Ishikawa (cell line): ENCODE results near the gene PHF2.

Experiments
- CEBPB ChIP-seq: IDR thresholded peaks from 2 replicates; pipeline ENCODE4 v1.6.1; 2012
- CREB1 ChIP-seq: IDR thresholded peaks from 2 replicates; pipeline ENCODE4 v1.6.1; 2012; ENCODE audit warnings: low read depth
- FOXM1 ChIP-seq: IDR thresholded peaks from 2 replicates; pipeline ENCODE4 v1.6.1; 2012; ENCODE audit warnings: low read depth, borderline replicate concordance
- NFIC ChIP-seq: IDR thresholded peaks from 2 replicates; pipeline ENCODE4 v1.6.1; 2012
- RAD21 ChIP-seq: IDR thresholded peaks from 2 replicates; pipeline ENCODE4 v1.6.1; 2012; ENCODE audit warnings: low read depth
- TAF1 ChIP-seq: IDR thresholded peaks from 2 replicates; pipeline ENCODE4 v1.6.1; 2012; ENCODE audit warnings: low read depth, mild to moderate bottlenecking
- TEAD4 ChIP-seq: IDR thresholded peaks from 2 replicates; pipeline ENCODE4 v1.6.1; 2012
- YY1 ChIP-seq: IDR thresholded peaks from 2 replicates; pipeline ENCODE4 v1.6.1; 2012; ENCODE audit warnings: low read depth
- ZBTB7A ChIP-seq: IDR thresholded peaks from 2 replicates; pipeline ENCODE4 v1.6.1; 2012; ENCODE audit warnings: low read depth
- TF ChIP-seq, protein P1 (sequence below): IDR thresholded peaks from 2 replicates; pipeline ENCODE4 v1.6.1; 2012; ENCODE audit warnings: low read depth, mild to moderate bottlenecking
- TF ChIP-seq, protein P2 (sequence below): IDR thresholded peaks from 2 replicates; pipeline ENCODE4 v1.6.1; 2012

DNA sequence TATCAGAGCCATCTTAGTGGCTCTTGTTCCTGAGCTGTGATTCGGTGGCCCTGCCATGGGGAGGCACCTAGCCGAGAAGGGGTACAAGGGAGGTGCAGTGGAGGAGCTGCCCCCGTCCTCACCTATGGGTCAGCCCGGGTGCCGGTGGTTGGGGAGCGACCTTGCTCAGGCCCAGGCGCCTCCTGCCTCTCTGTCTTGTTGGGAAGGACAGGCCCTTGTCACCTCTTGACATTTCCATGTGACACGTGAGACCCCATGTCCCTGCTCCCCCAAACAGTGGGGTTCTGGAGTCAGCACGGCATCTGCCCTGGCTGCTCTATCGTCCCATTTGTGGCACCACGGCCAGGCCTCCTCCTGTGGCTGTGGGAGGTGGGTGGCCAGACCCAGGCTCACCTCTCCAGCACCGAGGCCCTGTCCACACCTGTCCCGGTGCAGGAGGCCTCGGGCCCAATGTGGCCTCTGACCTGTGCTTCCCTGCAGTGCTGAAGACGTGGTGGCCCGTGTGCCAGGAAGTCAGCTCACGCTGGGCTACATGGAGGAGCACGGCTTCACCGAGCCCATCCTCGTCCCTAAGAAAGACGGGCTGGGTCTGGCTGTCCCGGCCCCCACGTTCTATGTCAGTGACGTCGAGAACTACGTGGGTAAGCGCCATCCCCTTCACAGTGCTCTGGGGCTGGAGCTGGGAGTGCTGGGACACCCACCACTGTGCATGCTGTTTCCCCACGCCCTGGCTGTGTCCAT lies 68.9 kb downstream of the PHF2 start:
- TF ChIP-seq CEBPB (no peak), YY1 (no peak), RAD21 (no peak), NFIC (no peak), TAF1 (no peak), CREB1 (no peak), TEAD4 (no peak), FOXM1 (no peak), ZBTB7A (no peak)
- TF ChIP-seq, protein P1, sequence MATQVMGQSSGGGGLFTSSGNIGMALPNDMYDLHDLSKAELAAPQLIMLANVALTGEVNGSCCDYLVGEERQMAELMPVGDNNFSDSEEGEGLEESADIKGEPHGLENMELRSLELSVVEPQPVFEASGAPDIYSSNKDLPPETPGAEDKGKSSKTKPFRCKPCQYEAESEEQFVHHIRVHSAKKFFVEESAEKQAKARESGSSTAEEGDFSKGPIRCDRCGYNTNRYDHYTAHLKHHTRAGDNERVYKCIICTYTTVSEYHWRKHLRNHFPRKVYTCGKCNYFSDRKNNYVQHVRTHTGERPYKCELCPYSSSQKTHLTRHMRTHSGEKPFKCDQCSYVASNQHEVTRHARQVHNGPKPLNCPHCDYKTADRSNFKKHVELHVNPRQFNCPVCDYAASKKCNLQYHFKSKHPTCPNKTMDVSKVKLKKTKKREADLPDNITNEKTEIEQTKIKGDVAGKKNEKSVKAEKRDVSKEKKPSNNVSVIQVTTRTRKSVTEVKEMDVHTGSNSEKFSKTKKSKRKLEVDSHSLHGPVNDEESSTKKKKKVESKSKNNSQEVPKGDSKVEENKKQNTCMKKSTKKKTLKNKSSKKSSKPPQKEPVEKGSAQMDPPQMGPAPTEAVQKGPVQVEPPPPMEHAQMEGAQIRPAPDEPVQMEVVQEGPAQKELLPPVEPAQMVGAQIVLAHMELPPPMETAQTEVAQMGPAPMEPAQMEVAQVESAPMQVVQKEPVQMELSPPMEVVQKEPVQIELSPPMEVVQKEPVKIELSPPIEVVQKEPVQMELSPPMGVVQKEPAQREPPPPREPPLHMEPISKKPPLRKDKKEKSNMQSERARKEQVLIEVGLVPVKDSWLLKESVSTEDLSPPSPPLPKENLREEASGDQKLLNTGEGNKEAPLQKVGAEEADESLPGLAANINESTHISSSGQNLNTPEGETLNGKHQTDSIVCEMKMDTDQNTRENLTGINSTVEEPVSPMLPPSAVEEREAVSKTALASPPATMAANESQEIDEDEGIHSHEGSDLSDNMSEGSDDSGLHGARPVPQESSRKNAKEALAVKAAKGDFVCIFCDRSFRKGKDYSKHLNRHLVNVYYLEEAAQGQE = no peak
- TF ChIP-seq, protein P2, sequence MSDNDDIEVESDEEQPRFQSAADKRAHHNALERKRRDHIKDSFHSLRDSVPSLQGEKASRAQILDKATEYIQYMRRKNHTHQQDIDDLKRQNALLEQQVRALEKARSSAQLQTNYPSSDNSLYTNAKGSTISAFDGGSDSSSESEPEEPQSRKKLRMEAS = no peak
